SU-DHL-6 (cell line): Measurements from ENCODE around the gene IMPG2.

Experiments used
- H2AFZ ChIP-seq: fragments of 200-600 bp; sonication (generic); 2 replicates; pipeline ENCODE4 v1.6.1; 2014; ENCODE audit warnings: low read depth, mild to moderate bottlenecking, moderate library complexity, mixed read lengths, antibody characterized with exemption, low read length; ENCODE audit not compliant: severe bottlenecking
- H3F3A ChIP-seq: fragments of 200-600 bp; shearing (Covaris generic); 2 replicates; pipeline ENCODE4 v1.6.0; 2016; ENCODE audit warnings: antibody characterized with exemption, mild to moderate bottlenecking; ENCODE audit not compliant: insufficient read depth
- H3K27ac ChIP-seq: fragments of 200-600 bp; sonication (generic); 2 replicates; pipeline ENCODE4 v1.5.1; 2016; ENCODE audit warnings: low read depth, mild to moderate bottlenecking, low read length, moderate library complexity, mixed read lengths
- H3K27me3 ChIP-seq: fragments of 200-600 bp; sonication (generic), shearing (Covaris generic); 2 replicates; pipeline ENCODE4 v1.6.0; 2014; ENCODE audit warnings: mild to moderate bottlenecking, low read length
- H3K36me3 ChIP-seq: fragments of 200-600 bp; sonication (generic); 2 replicates; pipeline ENCODE4 v1.6.1; 2014; ENCODE audit warnings: mild to moderate bottlenecking, low read length, mixed read lengths
- H3K4me2 ChIP-seq: fragments of 300-600, 200-600 bp; shearing (Covaris generic), sonication (generic); 2 replicates; pipeline ENCODE4 v1.6.0; 2014; ENCODE audit warnings: low read length, low read depth, mild to moderate bottlenecking; ENCODE audit not compliant: poor library complexity, severe bottlenecking
- H3K4me3 ChIP-seq: fragments of 200-600 bp; sonication (generic); 2 replicates; pipeline ENCODE4 v1.5.1; 2014; ENCODE audit warnings: antibody characterized with exemption, low read length, mild to moderate bottlenecking, mixed read lengths; ENCODE audit not compliant: insufficient read depth, poor library complexity, severe bottlenecking
- H3K79me2 ChIP-seq: fragments of 200-600 bp; sonication (generic); 2 replicates; pipeline ENCODE4 v1.6.1; 2014; ENCODE audit warnings: mild to moderate bottlenecking, low read length, moderate library complexity; ENCODE audit not compliant: insufficient read depth
- H3K9ac ChIP-seq: fragments of 200-600 bp; sonication (generic); 2 replicates; pipeline ENCODE4 v1.7.0; 2014; ENCODE audit warnings: mild to moderate bottlenecking, low read length
- H3K9me2 ChIP-seq: fragments of 200-600 bp; sonication (generic); replicated peaks from 2 replicates; pipeline ENCODE4 v1.6.1; 2014; ENCODE audit warnings: low read length; ENCODE audit not compliant: insufficient read depth
- H3K9me3 ChIP-seq: fragments of 200-600 bp; sonication (generic); 2 replicates; pipeline ENCODE4 v1.6.1; 2014; ENCODE audit warnings: low read length, mixed read lengths; ENCODE audit not compliant: insufficient read depth
- H4K20me1 ChIP-seq: fragments of 200-600 bp; sonication (generic); 2 replicates; pipeline ENCODE4 v1.6.1; 2014; ENCODE audit warnings: low read depth, mild to moderate bottlenecking, antibody characterized with exemption, low read length, moderate library complexity, mixed read lengths
- CTCF ChIP-seq: fragments of 200-600 bp; sonication (generic); IDR thresholded peaks from one replicate; pipeline ENCODE4 v1.5.1; 2017; ENCODE audit warnings: antibody characterized with exemption, mild to moderate bottlenecking, low read length, moderate library complexity; ENCODE audit not compliant: insufficient read depth, poor library complexity, severe bottlenecking
- EZH2phosphoT487 ChIP-seq: fragments of 200-600 bp; sonication (generic), shearing (Covaris generic); conservative IDR thresholded peaks from 2 replicates; pipeline ENCODE4 v1.6.1; 2018; ENCODE audit warnings: mild to moderate bottlenecking, antibody characterized with exemption, low read length, moderate library complexity, mixed read lengths

The IMPG2 gene

DNA sequence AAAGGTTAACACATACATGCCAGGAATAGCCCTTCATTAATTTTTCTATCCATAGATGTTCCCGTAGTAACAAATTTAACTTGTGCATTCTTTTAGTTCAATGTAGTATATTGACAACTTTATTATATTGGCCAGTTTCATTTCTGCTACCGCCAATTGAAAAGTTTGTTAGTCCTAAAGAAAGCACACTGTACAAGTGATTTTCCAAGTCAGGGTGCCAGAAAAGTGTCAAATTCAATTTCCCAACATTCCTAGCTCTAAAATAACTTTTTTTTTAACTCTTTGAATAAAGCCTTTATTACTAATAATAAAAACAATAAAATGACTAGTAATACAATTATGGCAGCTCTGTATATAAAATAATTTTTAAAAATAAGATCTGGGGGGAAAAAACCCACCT lies 68.9 kb downstream of the IMPG2 start:
- H3K4me3 ChIP-seq = no peak overlapping the region
- no peaks in the 10 kb centered on the region for H3K9me2 ChIP-seq
- no peak overlapping the region for H2AFZ ChIP-seq
- no peaks in the 10 kb centered on the region for H3K79me2 ChIP-seq
- no peaks in the 10 kb centered on the region for H3K27me3 ChIP-seq
- TF ChIP-seq CTCF (no peak), EZH2phosphoT487 (no peak)
- H3K36me3 ChIP-seq = no peaks in the 10 kb centered on the region
- H3K9me3 ChIP-seq = no peaks in the 10 kb centered on the region
- no peak overlapping the region for H3K4me2 ChIP-seq
- no peaks in the 10 kb centered on the region for H3F3A ChIP-seq
- H4K20me1 ChIP-seq = no peaks in the 10 kb centered on the region
- H3K9ac ChIP-seq = no peak overlapping the region
- no peak overlapping the region for H3K27ac ChIP-seq

DNA sequence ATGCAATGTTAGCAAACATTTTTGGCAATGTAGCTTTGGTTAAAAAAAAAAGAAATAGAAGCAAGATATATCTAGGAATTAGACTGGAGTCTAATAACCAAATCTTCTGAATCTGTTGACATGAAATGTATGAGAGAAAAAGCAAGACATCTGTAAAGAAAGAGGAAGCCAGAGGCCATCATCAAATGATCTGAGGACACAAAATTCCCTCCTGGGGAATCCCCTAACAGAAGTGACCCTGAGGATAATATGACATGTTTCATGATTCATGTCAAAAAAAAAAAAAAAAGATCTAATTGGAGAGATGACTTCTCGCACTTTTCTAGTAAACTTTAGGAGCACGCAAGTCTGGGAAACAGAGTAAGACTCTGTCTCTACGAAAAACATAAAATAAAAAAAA lies 70.9 kb downstream of the IMPG2 start:
- no peaks in the 10 kb centered on the region for H3K9me3 ChIP-seq
- H3K9ac ChIP-seq = no peak overlapping the region
- H3K4me2 ChIP-seq = no peak overlapping the region
- no peaks in the 10 kb centered on the region for H3K9me2 ChIP-seq
- no peak overlapping the region for H3K4me3 ChIP-seq
- H3K36me3 ChIP-seq = no peaks in the 10 kb centered on the region
- H2AFZ ChIP-seq = no peak overlapping the region
- no peaks in the 10 kb centered on the region for H3K79me2 ChIP-seq
- H3F3A ChIP-seq = no peaks in the 10 kb centered on the region
- TF ChIP-seq CTCF (no peak), EZH2phosphoT487 (no peak)
- H3K27ac ChIP-seq = no peak overlapping the region
- H3K27me3 ChIP-seq = no peaks in the 10 kb centered on the region
- H4K20me1 ChIP-seq = no peaks in the 10 kb centered on the region

DNA sequence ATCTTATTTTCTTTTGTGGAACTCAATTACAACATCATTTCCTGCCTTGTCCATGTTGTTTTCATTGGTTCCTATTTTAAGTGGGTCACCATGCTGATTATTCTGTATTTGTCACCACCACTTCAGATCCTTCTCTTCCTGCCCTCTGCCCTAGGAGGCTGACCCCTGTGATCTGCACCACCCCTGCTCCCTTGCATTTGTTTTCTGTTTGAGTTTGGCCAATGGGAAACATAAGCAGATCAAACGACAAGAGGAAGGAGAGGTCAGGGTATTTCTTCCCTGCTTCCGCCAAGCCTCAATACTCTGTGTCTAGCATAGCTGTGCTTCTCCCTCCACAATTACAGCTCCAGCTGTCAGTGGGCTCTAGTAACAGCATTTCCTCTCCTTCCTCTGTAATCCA lies 71.6 kb downstream of the IMPG2 start:
- Histone ChIP-seq H3K27me3 (no peaks in the 10 kb centered on the region), H3K79me2 (no peaks in the 10 kb centered on the region), H3K4me3 (no peak overlapping the region), H3K36me3 (no peaks in the 10 kb centered on the region), H3K9me2 (no peaks in the 10 kb centered on the region), H4K20me1 (no peaks in the 10 kb centered on the region), H2AFZ (no peak overlapping the region), H3F3A (no peaks in the 10 kb centered on the region), H3K27ac (no peak overlapping the region), H3K9me3 (no peaks in the 10 kb centered on the region), H3K4me2 (no peak overlapping the region), H3K9ac (no peak overlapping the region)
- TF ChIP-seq EZH2phosphoT487 = no peak
- TF ChIP-seq CTCF = no peak

DNA sequence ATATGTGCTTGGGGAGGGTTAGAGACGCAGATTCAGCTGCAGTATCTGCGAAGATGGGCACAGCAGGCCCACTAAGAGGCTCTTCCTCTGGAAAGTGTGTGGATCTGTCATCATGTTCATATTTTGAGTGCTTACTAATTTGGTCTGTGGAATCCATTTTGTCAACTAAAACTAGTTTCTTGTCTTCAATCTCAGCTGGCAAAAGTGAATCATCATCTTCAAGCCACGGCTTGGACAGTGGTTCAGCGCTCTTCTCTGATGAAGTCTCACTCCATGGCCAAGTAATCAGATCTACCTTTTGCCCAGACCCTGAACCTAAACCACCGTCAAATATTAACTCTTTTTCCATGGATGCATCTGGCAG lies 76.2 kb downstream of the IMPG2 start:
- Histone ChIP-seq H3K9me3 (no peaks in the 10 kb centered on the region), H3K4me2 (no peak overlapping the region), H3K4me3 (no peak overlapping the region), H3F3A (no peaks in the 10 kb centered on the region), H3K27ac (no peak overlapping the region), H3K9ac (no peak overlapping the region), H3K9me2 (no peaks in the 10 kb centered on the region), H3K36me3 (no peaks in the 10 kb centered on the region), H3K27me3 (no peaks in the 10 kb centered on the region), H4K20me1 (no peaks in the 10 kb centered on the region), H2AFZ (no peak overlapping the region), H3K79me2 (no peaks in the 10 kb centered on the region)
- TF ChIP-seq CTCF (no peak), EZH2phosphoT487 (no peak)
